HL-60 (cell line): Measurements from ENCODE around the gene ZNF280B.

Experiments
- CTCF ChIP-seq: IDR thresholded peaks from one replicate; pipeline ENCODE4 v1.5.1; 2011; ENCODE audit warnings: low read length, control low read depth, inconsistent platforms; ENCODE audit not compliant: insufficient read depth
- POLR2AphosphoS5 ChIP-seq: IDR thresholded peaks from 2 replicates; pipeline ENCODE4 v1.6.1; 2012; ENCODE audit warnings: low read depth

- no peak for TF ChIP-seq CTCF
- no peak for TF ChIP-seq POLR2AphosphoS5
These were observed 26.3 kb upstream of the ZNF280B start for GRCh38 chr22:22534604-22535415.
